Activated CD8-positive, alpha-beta T cell treated with anti-CD3 and anti-CD28 coated beads, Interleukin-2, amount 10 ng/mL, durations not matched to agents 7 days and 5 days (primary cell): Measurements from ENCODE around the gene OR2A7. TPM values are rescaled to one million over a fixed set of nuclear protein-coding genes. Genes with fewer than 3 reads are reported as not detected.
"Not testable (repeated sequence)": the region's sequence is repeated elsewhere in the genome, so short reads cannot be mapped to it uniquely, and the experiment has no call there.

Experiments
- ATAC-seq: fragments of 150-1000 bp; cut with Tn5 transposase; one replicate; pipeline ENCODE4 v1.10.0; 2021; ENCODE audit warnings: moderate library complexity
- CTCF ChIA-PET: fragments of 350-600 bp; sonication (Branson Sonifier 250); formaldehyde crosslinking; loops from one replicate; lab custom pipeline; 2021; ENCODE audit warnings: antibody characterized with exemption; lab: Charles Lee
- POLR2A ChIA-PET: fragments of 350-600 bp; sonication (Branson Sonifier 250); formaldehyde crosslinking; loops from one replicate; lab custom pipeline; 2021; ENCODE audit warnings: antibody characterized with exemption; lab: Charles Lee
- DNase-seq: peaks from one replicate; pipeline ENCODE4 v3.0.0-alpha.2; 2020
- H3K27ac Mint-ChIP-seq: one replicate; pipeline ENCODE4 v1.8.0; 2021; ENCODE audit warnings: mild to moderate bottlenecking, mixed read lengths
- H3K27me3 Mint-ChIP-seq: one replicate; pipeline ENCODE4 v1.8.0; 2021; ENCODE audit warnings: low read depth, mixed read lengths
- H3K36me3 Mint-ChIP-seq: one replicate; pipeline ENCODE4 v1.8.0; 2021; ENCODE audit warnings: low read depth, mixed read lengths
- H3K4me1 Mint-ChIP-seq: one replicate; pipeline ENCODE4 v1.8.0; 2021; ENCODE audit warnings: low read depth, mixed read lengths
- H3K4me3 Mint-ChIP-seq: one replicate; pipeline ENCODE4 v1.8.0; 2021; ENCODE audit warnings: mild to moderate bottlenecking, mixed read lengths
- H3K9me3 Mint-ChIP-seq: one replicate; pipeline ENCODE4 v1.8.0; 2022; ENCODE audit warnings: mixed read lengths; ENCODE audit not compliant: insufficient read depth
- total RNA-seq, 2 experiments: library from RNA; stranded (reverse); gene quantifications; one replicate each; pipeline ENCODE4 v1.2.3, GENCODE V29; 2021

The OR2A7 gene
- total RNA-seq, 2 experiments from 2014 or later: 1.5 to 1.6 TPM

DNA sequence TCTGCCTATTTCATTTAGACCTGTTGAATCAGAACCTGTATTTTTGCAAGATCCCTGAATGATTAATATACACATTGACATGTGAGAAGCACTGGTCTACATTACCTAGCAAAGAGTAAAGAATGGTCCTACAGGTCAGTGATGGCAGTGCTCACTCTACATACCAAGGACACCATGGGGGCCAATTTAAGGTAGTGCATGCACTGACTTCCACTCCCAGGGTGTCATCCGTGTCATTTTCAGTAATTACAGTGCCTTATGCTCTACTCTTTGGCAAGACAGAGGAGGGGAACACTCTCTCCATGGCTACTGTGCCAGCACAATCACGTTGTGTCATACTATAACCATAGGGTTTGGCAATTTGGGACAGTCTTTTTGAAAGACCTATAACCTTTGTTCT lies 19.2 kb downstream of the OR2A7 start:
- H3K27ac Mint-ChIP-seq, H3K9me3 Mint-ChIP-seq, H3K4me1 Mint-ChIP-seq, CTCF ChIA-PET, H3K4me3 Mint-ChIP-seq, H3K27me3 Mint-ChIP-seq, ATAC-seq, DNase-seq, H3K36me3 Mint-ChIP-seq, POLR2A ChIA-PET: not testable (repeated sequence)

GRCh38 chr7:144239365-144239764 lies 25.2 kb downstream of the OR2A7 start, which contains the start of gene OR2A42:
Gene OR2A42, minus strand, starts transcription at chr7:144239605. Its CDS starts 6,762 bp downstream, at chr7:144232843.
- H3K9me3 Mint-ChIP-seq, ATAC-seq, H3K27ac Mint-ChIP-seq, H3K4me1 Mint-ChIP-seq, H3K36me3 Mint-ChIP-seq, H3K27me3 Mint-ChIP-seq, CTCF ChIA-PET, H3K4me3 Mint-ChIP-seq, DNase-seq, POLR2A ChIA-PET: not testable (repeated sequence)

- CTCF ChIA-PET, H3K27me3 Mint-ChIP-seq, ATAC-seq: not testable (repeated sequence)
Observed at GRCh38 chr7:144238530-144239082, 26.0 kb downstream of the OR2A7 start.

DNA sequence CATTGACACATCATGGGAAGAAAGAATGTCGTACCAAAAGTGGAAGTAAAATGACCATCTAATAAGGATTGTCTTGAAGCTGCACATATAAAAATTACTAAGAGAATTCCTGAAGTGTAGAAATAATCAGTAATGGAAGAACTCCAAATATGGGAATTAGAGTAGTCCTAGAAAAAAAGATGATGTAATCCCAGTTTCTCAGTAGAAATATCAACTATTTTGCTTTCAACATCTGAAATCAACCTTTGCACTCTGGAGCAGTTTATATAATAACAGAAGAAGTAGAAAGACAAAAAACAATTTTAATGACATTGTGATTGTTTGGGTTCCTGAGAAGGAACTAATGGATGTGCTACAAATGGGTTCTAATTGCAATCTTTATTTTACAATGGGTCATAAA lies 31.6 kb downstream of the OR2A7 start:
- ATAC-seq, H3K9me3 Mint-ChIP-seq, H3K4me3 Mint-ChIP-seq, H3K27me3 Mint-ChIP-seq, POLR2A ChIA-PET, H3K27ac Mint-ChIP-seq, H3K4me1 Mint-ChIP-seq, CTCF ChIA-PET, DNase-seq, H3K36me3 Mint-ChIP-seq: not testable (repeated sequence)

More at GRCh38 chr7:144238530-144239082, 26.0 kb downstream of the OR2A7 start:
- H3K4me1 Mint-ChIP-seq, H3K36me3 Mint-ChIP-seq, POLR2A ChIA-PET, H3K27ac Mint-ChIP-seq, H3K4me3 Mint-ChIP-seq, DNase-seq, H3K9me3 Mint-ChIP-seq: not testable (repeated sequence)

GRCh38 chr7:144231027-144231426 lies 33.6 kb downstream of the OR2A7 start:
- CTCF ChIA-PET, H3K27ac Mint-ChIP-seq, H3K27me3 Mint-ChIP-seq, H3K4me1 Mint-ChIP-seq, H3K4me3 Mint-ChIP-seq, H3K36me3 Mint-ChIP-seq, POLR2A ChIA-PET, ATAC-seq, H3K9me3 Mint-ChIP-seq, DNase-seq: not testable (repeated sequence)

GRCh38 chr7:144228810-144229209 lies 35.8 kb downstream of the OR2A7 start:
- POLR2A ChIA-PET, CTCF ChIA-PET, ATAC-seq, H3K27me3 Mint-ChIP-seq, H3K27ac Mint-ChIP-seq, H3K9me3 Mint-ChIP-seq, DNase-seq, H3K4me3 Mint-ChIP-seq, H3K4me1 Mint-ChIP-seq, H3K36me3 Mint-ChIP-seq: not testable (repeated sequence)

DNA sequence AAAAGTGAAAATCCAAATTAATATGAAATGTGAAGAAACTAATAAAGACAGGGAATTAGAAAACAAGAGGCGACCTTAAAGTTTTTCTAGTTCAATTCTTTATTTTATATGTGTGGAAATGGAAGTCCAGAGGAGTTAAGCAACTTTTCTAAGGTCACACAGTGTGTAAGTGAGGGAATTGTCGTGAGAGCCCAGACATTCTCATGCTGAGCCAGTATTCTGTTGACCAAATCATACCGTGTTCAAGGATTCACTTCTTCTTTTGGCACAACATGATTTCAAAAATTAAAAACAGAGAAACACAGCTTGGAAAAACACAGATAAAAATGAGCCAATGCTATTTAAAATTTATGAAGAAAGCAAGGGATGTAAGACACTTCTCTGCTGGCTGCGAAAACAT lies 37.7 kb downstream of the OR2A7 start:
- ATAC-seq, H3K36me3 Mint-ChIP-seq, DNase-seq, POLR2A ChIA-PET, H3K4me3 Mint-ChIP-seq, H3K9me3 Mint-ChIP-seq, H3K4me1 Mint-ChIP-seq, H3K27ac Mint-ChIP-seq, H3K27me3 Mint-ChIP-seq, CTCF ChIA-PET: not testable (repeated sequence)

GRCh38 chr7:144223675-144224074 lies 40.9 kb downstream of the OR2A7 start:
- H3K4me3 Mint-ChIP-seq, ATAC-seq, H3K36me3 Mint-ChIP-seq, H3K27me3 Mint-ChIP-seq, H3K4me1 Mint-ChIP-seq, H3K27ac Mint-ChIP-seq, CTCF ChIA-PET, POLR2A ChIA-PET, DNase-seq, H3K9me3 Mint-ChIP-seq: not testable (repeated sequence)

GRCh38 chr7:144220531-144220930 lies 44.1 kb downstream of the OR2A7 start:
- H3K36me3 Mint-ChIP-seq, DNase-seq, POLR2A ChIA-PET: not testable (repeated sequence)

GRCh38 chr7:144219149-144219548 lies 45.4 kb downstream of the OR2A7 start:
- H3K4me1 Mint-ChIP-seq, H3K4me3 Mint-ChIP-seq, H3K27me3 Mint-ChIP-seq, H3K27ac Mint-ChIP-seq, POLR2A ChIA-PET, H3K36me3 Mint-ChIP-seq, DNase-seq, CTCF ChIA-PET, H3K9me3 Mint-ChIP-seq: not testable (repeated sequence)
- ATAC-seq: peak; percentile 41

More at GRCh38 chr7:144220531-144220930, 44.1 kb downstream of the OR2A7 start:
- CTCF ChIA-PET, H3K27ac Mint-ChIP-seq, H3K4me3 Mint-ChIP-seq, H3K4me1 Mint-ChIP-seq, H3K27me3 Mint-ChIP-seq, ATAC-seq, H3K9me3 Mint-ChIP-seq: not testable (repeated sequence)

DNA sequence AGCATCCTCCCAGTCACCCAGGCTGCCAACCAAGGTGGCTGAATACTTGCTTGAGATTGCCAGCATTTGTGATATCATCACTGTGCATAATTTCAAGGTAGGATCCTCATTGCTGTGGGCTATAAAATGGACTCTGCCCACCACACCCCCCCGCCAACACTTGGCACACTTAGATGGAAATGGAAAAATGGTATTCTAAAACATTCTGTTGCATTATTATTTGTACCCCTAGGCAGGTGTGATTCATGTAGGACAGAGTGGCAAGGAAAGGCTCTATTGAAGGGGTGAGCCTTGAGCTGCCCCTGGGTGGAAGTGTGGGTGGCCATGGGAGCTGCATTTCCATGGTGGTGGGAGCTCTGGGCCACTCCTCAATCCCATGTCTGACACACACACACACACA lies 46.0 kb downstream of the OR2A7 start:
- POLR2A ChIA-PET: not testable (repeated sequence)
- peak; percentile 15 for ATAC-seq

DNA sequence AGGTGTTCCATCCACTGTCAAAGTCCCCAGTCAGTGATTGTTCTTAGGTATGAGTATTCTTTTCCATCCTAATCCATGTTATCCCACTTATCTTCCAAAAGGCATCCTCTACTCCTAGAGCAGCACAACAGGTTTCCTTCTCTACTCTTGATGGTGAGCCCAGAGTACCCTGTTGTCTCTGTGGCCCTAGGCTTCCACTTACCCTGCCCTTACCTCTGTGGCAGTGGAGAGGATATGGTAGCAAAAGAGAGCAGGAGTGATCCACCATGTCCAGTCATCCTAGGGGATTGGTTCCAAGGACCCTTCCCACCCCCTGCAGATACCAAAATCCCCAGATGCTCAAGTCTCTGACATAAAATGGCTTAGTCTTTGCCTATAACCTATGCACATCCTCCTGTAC lies 47.4 kb downstream of the OR2A7 start:
- H3K9me3 Mint-ChIP-seq, DNase-seq, H3K4me3 Mint-ChIP-seq, H3K4me1 Mint-ChIP-seq, H3K36me3 Mint-ChIP-seq, H3K27me3 Mint-ChIP-seq, CTCF ChIA-PET, POLR2A ChIA-PET, H3K27ac Mint-ChIP-seq, ATAC-seq: not testable (repeated sequence)

More for the DNA sequence above, 46.0 kb downstream of the OR2A7 start:
- H3K27me3 Mint-ChIP-seq, H3K27ac Mint-ChIP-seq, CTCF ChIA-PET, H3K9me3 Mint-ChIP-seq, H3K36me3 Mint-ChIP-seq, DNase-seq, H3K4me1 Mint-ChIP-seq, H3K4me3 Mint-ChIP-seq: not testable (repeated sequence)
